HepG2 (cell line): ENCODE results near the gene FAM131A. TPM values are rescaled to one million over a fixed set of nuclear protein-coding genes. Genes with fewer than 3 reads are reported as not detected.

Experiments
- ATAC-seq: fragments of 200-7000 bp; cut with Tn5 transposase; 3 replicates; pipeline ENCODE4 v1.9.1; 2020; ENCODE audit warnings: mild to moderate bottlenecking, moderate library complexity
- BruUV-seq: library from RNA; stranded (reverse); fragments of 400-500 nt; replicated peaks from 2 replicates; lab custom pipeline; 2021; lab: Mats Ljungman, UMichigan
- CTCF ChIA-PET: fragments of 300-600 bp; formaldehyde crosslinking; extraction: SDS; loops from one replicate; lab custom pipeline; 2021; ENCODE audit warnings: low total read pairs, inconsistent platforms, low intra/inter-chr PET ratio; lab: Yijun Ruan, JAX
- POLR2A ChIA-PET: fragments of 350-600 bp; sonication (Branson Sonifier 250); formaldehyde crosslinking; loops from one replicate; lab custom pipeline; 2020; ENCODE audit warnings: antibody characterized with exemption, inconsistent platforms; lab: Yijun Ruan, JAX
- DNase-seq: peaks from one replicate; pipeline ENCODE4 v3.0.0-alpha.2; 2015; ENCODE audit warnings: low spot score
- FAIRE-seq: peaks from 3 replicates; lab custom pipeline; 2011; peaks lifted over from hg19 to GRCh38; lab: Jason Lieb, UNC
- H2AFZ ChIP-seq: one replicate; pipeline ENCODE4 v1.6.1; 2011; ENCODE audit warnings: low read length, inconsistent platforms
- H3K27ac ChIP-seq: fragments of 300-600 bp; 3 replicates; pipeline ENCODE4 v1.8.0; 2011; ENCODE audit warnings: mixed run types, mild to moderate bottlenecking, mixed read lengths, low read length, inconsistent platforms; ENCODE audit not compliant: insufficient read depth; ENCODE audit errors: extremely low read length
- H3K27me3 ChIP-seq, 2 experiments: fragments of 200-600 bp in 1 of 2; 2 replicates in 1 of 2; 3 replicates in 1 of 2; pipeline versions ENCODE4 v1.6.0 to v1.8.0; 2011; ENCODE audit warnings: low read length in 2 of 2, mild to moderate bottlenecking in 2 of 2, moderate library complexity in 2 of 2, inconsistent platforms in 1 of 2; ENCODE audit not compliant: insufficient read depth in 2 of 2, control insufficient read depth in 1 of 2
- H3K36me3 ChIP-seq, 2 experiments: fragments of 200-600 bp in 1 of 2; replicated peaks in 1 of 2; 2 replicates in 1 of 2; 3 replicates in 1 of 2; pipeline versions ENCODE4 v1.5.1 to v1.8.0; 2011; ENCODE audit warnings: low read length in 2 of 2, inconsistent platforms in 1 of 2; ENCODE audit not compliant: insufficient read depth in 2 of 2, control insufficient read depth in 1 of 2
- H3K4me1 ChIP-seq: 2 replicates; pipeline ENCODE4 v1.5.1; 2012; ENCODE audit warnings: low read length, inconsistent platforms; ENCODE audit not compliant: insufficient read depth
- H3K4me2 ChIP-seq: 2 replicates; pipeline ENCODE4 v1.6.0; 2011; ENCODE audit warnings: low read depth, low read length, inconsistent platforms
- H3K4me3 ChIP-seq, 3 experiments: fragments of 200-600 bp in 1 of 3; sonication (generic), shearing (Covaris generic) in 1 of 3; replicated peaks in 1 of 3; 2 replicates each; pipeline ENCODE4 v1.5.1; 2011 to 2016; ENCODE audit warnings: low read length in 3 of 3, inconsistent platforms in 2 of 3, low read depth in 2 of 3, mild to moderate bottlenecking in 2 of 3, control low read depth in 1 of 3, mixed read lengths in 1 of 3; ENCODE audit not compliant: insufficient read depth in 1 of 3
- H3K79me2 ChIP-seq: one replicate; pipeline ENCODE4 v1.6.1; 2011; ENCODE audit warnings: low read length, inconsistent platforms; ENCODE audit not compliant: insufficient read depth
- H3K9ac ChIP-seq: 2 replicates; pipeline ENCODE4 v1.6.0; 2011; ENCODE audit warnings: mild to moderate bottlenecking, low read depth, low read length, inconsistent platforms; ENCODE audit not compliant: insufficient read depth
- H3K9me3 ChIP-seq: 2 replicates; pipeline ENCODE4 v1.5.1; 2012; ENCODE audit warnings: mild to moderate bottlenecking, low read length
- H4K20me1 ChIP-seq: 2 replicates; pipeline ENCODE4 v1.6.0; 2011; ENCODE audit warnings: inconsistent platforms, mild to moderate bottlenecking, low read length, moderate library complexity; ENCODE audit not compliant: insufficient read depth
- WGBS: methylation state at CpG from one replicate; pipeline ENCODE4 v1.1.6; 2017; ENCODE audit warnings: low lambda C conversion rate; 5-methylcytosine and 5-hydroxymethylcytosine counted together
- in situ Hi-C: cut with HindIII; loops from 2 replicates; pipeline ENCODE4 v1.10.0; 2017; ENCODE audit warnings: low pct_unique_long_range_greater_than_20kb; ENCODE audit not compliant: extremely low pct_ligation_motif_present
- intact Hi-C: fragments of 100-400 bp; cut with micrococcal nuclease; formaldehyde crosslinking; loops from one replicate; pipeline ENCODE4 v1.10.0; 2022; ENCODE audit not compliant: unreplicated experiment
- polyA plus RNA-seq, 8 experiments: library from polyadenylated mRNA; depleted of rRNA in 3 of 8; stranded (reverse) in 7 of 8; unstranded in 1 of 8; fragments of >200 nt; fragmentation: Illumina TruSeq in 4 of 8; extraction: Trizol in 4 of 8; gene quantifications; 2 replicates each; pipeline versions ENCODE4 v1.2.1 to v1.2.3, GENCODE V29; 2011 to 2016; ENCODE audit warnings: low read depth in 4 of 8, missing spikeins in 1 of 8, mixed read lengths in 1 of 8; ENCODE audit not compliant: insufficient read depth in 1 of 8
- total RNA-seq, 5 experiments: library from RNA; depleted of rRNA; stranded (reverse); fragments of >200 nt; fragmentation: Illumina TruSeq; extraction: Trizol; gene quantifications; 2 replicates each; pipeline ENCODE4 v1.2.3, GENCODE V29; 2016; ENCODE audit warnings: low read depth in 1 of 5
- TF ChIP-seq, protein P1 (sequence below): sonication (generic); formaldehyde crosslinking; conservative IDR thresholded peaks from 2 replicates; pipeline ENCODE4 v1.8.0; 2022; ENCODE audit warnings: missing genetic modification reagents
- TF ChIP-seq, protein P2 (sequence below): sonication (generic); formaldehyde crosslinking; IDR thresholded peaks from 2 replicates; pipeline ENCODE4 v1.8.0; 2022; ENCODE audit warnings: missing genetic modification reagents, mild to moderate bottlenecking, moderate library complexity, borderline replicate concordance

Gene FAM131A
- total and polyA plus RNA-seq, 2 of the 13 experiments (the other 11 are each of a cell fraction or from before 2014, with no cell fraction given), result 9.2 to 9.3 TPM

GRCh38 chr3:184360070-184360928 is 22.9 kb downstream of the FAM131A start:
- ChIA-PET CTCF (no interaction called here), POLR2A (interaction anchor here (0.7 to 2.7 kb wide), 4 partner anchors 8 to 19 kb away, joined by 3 to 14 read pairs (median 8); partner anchors contain the start of gene CHRD)
- Histone ChIP-seq H3K4me1 (peaks cover 34% of the 10 kb centered on the region), H3K9ac (peak overlapping the region; percentile 86), H3K27me3 (no peaks in the 10 kb centered on the region; a peak in 1 of 5 replicates), H3K4me2 (peak overlapping the region; percentile 100), H3K79me2 (peaks cover 31% of the 10 kb centered on the region), H3K36me3 (peaks cover 10 to 38% of the 10 kb centered on the region in 2 experiments), H3K27ac (peak overlapping the region; percentile 67), H3K4me3 (peak overlapping the region; percentile 93 to 96 (median 95)), H2AFZ (no peak overlapping the region), H4K20me1 (0 out of 2 replicates have a peak, but pooled peaks cover 7% of the 10 kb centered on the region), H3K9me3 (no peaks in the 10 kb centered on the region)
- intact Hi-C loops (no loop called here), in situ Hi-C loops (no loop called here)
- FAIRE-seq, result no peak
- no peak for ATAC-seq
- DNase-seq, result no peak
- 49% methylated on average over 12 of the region's 12 CpGs for WGBS
- BruUV-seq, result no TSS peak
- TF ChIP-seq, protein P1, sequence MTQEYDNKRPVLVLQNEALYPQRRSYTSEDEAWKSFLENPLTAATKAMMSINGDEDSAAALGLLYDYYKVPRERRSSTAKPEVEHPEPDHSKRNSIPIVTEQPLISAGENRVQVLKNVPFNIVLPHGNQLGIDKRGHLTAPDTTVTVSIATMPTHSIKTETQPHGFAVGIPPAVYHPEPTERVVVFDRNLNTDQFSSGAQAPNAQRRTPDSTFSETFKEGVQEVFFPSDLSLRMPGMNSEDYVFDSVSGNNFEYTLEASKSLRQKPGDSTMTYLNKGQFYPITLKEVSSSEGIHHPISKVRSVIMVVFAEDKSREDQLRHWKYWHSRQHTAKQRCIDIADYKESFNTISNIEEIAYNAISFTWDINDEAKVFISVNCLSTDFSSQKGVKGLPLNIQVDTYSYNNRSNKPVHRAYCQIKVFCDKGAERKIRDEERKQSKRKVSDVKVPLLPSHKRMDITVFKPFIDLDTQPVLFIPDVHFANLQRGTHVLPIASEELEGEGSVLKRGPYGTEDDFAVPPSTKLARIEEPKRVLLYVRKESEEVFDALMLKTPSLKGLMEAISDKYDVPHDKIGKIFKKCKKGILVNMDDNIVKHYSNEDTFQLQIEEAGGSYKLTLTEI (CRISPR knock-in tag), result no peak
- TF ChIP-seq, protein P2, sequence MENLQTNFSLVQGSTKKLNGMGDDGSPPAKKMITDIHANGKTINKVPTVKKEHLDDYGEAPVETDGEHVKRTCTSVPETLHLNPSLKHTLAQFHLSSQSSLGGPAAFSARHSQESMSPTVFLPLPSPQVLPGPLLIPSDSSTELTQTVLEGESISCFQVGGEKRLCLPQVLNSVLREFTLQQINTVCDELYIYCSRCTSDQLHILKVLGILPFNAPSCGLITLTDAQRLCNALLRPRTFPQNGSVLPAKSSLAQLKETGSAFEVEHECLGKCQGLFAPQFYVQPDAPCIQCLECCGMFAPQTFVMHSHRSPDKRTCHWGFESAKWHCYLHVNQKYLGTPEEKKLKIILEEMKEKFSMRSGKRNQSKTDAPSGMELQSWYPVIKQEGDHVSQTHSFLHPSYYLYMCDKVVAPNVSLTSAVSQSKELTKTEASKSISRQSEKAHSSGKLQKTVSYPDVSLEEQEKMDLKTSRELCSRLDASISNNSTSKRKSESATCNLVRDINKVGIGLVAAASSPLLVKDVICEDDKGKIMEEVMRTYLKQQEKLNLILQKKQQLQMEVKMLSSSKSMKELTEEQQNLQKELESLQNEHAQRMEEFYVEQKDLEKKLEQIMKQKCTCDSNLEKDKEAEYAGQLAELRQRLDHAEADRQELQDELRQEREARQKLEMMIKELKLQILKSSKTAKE (CRISPR knock-in tag), result no peak
